Neural cell (in vitro differentiated cells): Measurements from ENCODE around the gene FOXA3. TPM values are rescaled to one million over a fixed set of nuclear protein-coding genes. Genes with fewer than 3 reads are reported as not detected.

Experiments used
- polyA plus RNA-seq: library from polyadenylated mRNA; depleted of rRNA; stranded (reverse); fragments of >200 nt; gene quantifications from 2 replicates; pipeline ENCODE4 v1.2.3, GENCODE V29; 2014

Gene FOXA3
- polyA plus RNA-seq, 1 donor from 2014 or later, result not detected

Other genes with a start within 250 kb of the FOXA3 start
- 18.9 and 19.2 TPM in 2 replicates for gene EML2, start 224.9 kb upstream of the FOXA3 start, polyA plus RNA-seq
- 6.4 and 13.1 TPM in 2 replicates for gene GIPR, start 196.1 kb upstream of the FOXA3 start, polyA plus RNA-seq
- 333 and 372 TPM in 2 replicates for gene SNRPD2, start 172.4 kb upstream of the FOXA3 start, polyA plus RNA-seq
- gene QPCTL, start 171.7 kb upstream of the FOXA3 start, polyA plus RNA-seq, result 6.8 and 8.4 TPM in 2 replicates
- gene FBXO46, start 133.4 kb upstream of the FOXA3 start, polyA plus RNA-seq, result 12.5 and 13.2 TPM in 2 replicates
- gene MEIOSIN, start 130.9 kb upstream of the FOXA3 start, polyA plus RNA-seq, result not detected in 2 replicates
- gene SIX5, start 95.1 kb upstream of the FOXA3 start, polyA plus RNA-seq, result 0.50 TPM in 1 of 2 replicates, not detected in the other
- 34.3 and 50.1 TPM in 2 replicates for gene DMPK, start 81.8 kb upstream of the FOXA3 start, polyA plus RNA-seq
- gene DMWD, start 71.5 kb upstream of the FOXA3 start, polyA plus RNA-seq, result 20.4 and 28.5 TPM in 2 replicates
- gene RSPH6A, start 49.0 kb upstream of the FOXA3 start, polyA plus RNA-seq, result not detected in 2 replicates
- gene SYMPK, start 1.2 kb upstream of the FOXA3 start, polyA plus RNA-seq, result 22.2 and 33.9 TPM in 2 replicates
- gene IRF2BP1, start 21.8 kb downstream of the FOXA3 start, polyA plus RNA-seq, result 26.9 and 27.6 TPM in 2 replicates
- gene MYPOP, start 38.3 kb downstream of the FOXA3 start, polyA plus RNA-seq, result 0.90 and 2.3 TPM in 2 replicates
- gene NANOS2, start 50.5 kb downstream of the FOXA3 start, polyA plus RNA-seq, result 0.18 and 0.64 TPM in 2 replicates
- gene NOVA2, start 109.5 kb downstream of the FOXA3 start, polyA plus RNA-seq, result 7.6 and 9.3 TPM in 2 replicates
- gene CCDC61, start 131.1 kb downstream of the FOXA3 start, polyA plus RNA-seq, result 0.82 and 1.4 TPM in 2 replicates
- gene PGLYRP1, start 158.7 kb downstream of the FOXA3 start, polyA plus RNA-seq, result not detected in 2 replicates
- gene IGFL4, start 176.7 kb downstream of the FOXA3 start, polyA plus RNA-seq, result 4.4 and 5.2 TPM in 2 replicates